Nephron (organoid): ENCODE results near the gene WDR13.

Experiments
- H3K27ac Mint-ChIP-seq, 3 experiments: 2 replicates each; pipeline ENCODE4 v1.8.0; 2020; ENCODE audit warnings: mixed read lengths in 3 of 3, mild to moderate bottlenecking in 2 of 3, moderate library complexity in 1 of 3
- H3K27me3 Mint-ChIP-seq: 2 replicates; pipeline ENCODE4 v1.8.0; 2021; ENCODE audit warnings: low read depth, mild to moderate bottlenecking, moderate library complexity, mixed read lengths
- H3K36me3 Mint-ChIP-seq: 2 replicates; pipeline ENCODE4 v1.8.0; 2020; ENCODE audit warnings: low read depth, mixed read lengths
- H3K4me1 Mint-ChIP-seq: 2 replicates; pipeline ENCODE4 v1.8.0; 2020; ENCODE audit warnings: mixed read lengths
- H3K4me3 Mint-ChIP-seq, 3 experiments: 2 replicates each; pipeline ENCODE4 v1.8.0; 2020; ENCODE audit warnings: mild to moderate bottlenecking in 3 of 3, mixed read lengths in 3 of 3, moderate library complexity in 2 of 3
- H3K9me3 Mint-ChIP-seq: 2 replicates; pipeline ENCODE4 v1.8.0; 2020; ENCODE audit warnings: mixed read lengths
- TF ChIP-seq, protein P1 (sequence below), 3 experiments: fragments of 200-600 bp; sonication (generic); IDR thresholded peaks; one replicate each; pipeline ENCODE4 v1.5.0; 2021; ENCODE audit warnings: antibody characterized with exemption in 3 of 3; ENCODE audit not compliant: unreplicated experiment in 3 of 3

WDR13 gene

DNA sequence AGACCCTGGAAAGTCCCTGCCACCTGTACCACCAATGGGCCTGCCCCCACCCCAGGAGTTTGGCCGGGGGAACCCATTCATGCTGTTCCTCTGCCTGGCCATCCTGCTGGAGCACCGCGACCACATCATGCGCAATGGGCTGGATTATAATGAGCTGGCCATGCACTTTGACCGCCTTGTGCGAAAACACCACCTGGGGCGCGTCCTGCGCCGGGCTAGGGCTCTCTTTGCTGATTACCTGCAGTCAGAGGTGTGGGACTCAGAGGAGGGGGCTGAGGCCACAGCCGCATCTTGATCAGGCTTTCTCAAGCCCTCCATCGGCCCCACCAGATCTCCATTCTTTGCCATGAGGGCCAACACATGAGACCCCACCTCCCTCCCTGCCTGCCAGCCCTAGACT is 36.6 kb upstream of the WDR13 start:
- H3K4me1 Mint-ChIP-seq: peaks cover 2% of the 10 kb centered on the region
- TF ChIP-seq, protein P1, sequence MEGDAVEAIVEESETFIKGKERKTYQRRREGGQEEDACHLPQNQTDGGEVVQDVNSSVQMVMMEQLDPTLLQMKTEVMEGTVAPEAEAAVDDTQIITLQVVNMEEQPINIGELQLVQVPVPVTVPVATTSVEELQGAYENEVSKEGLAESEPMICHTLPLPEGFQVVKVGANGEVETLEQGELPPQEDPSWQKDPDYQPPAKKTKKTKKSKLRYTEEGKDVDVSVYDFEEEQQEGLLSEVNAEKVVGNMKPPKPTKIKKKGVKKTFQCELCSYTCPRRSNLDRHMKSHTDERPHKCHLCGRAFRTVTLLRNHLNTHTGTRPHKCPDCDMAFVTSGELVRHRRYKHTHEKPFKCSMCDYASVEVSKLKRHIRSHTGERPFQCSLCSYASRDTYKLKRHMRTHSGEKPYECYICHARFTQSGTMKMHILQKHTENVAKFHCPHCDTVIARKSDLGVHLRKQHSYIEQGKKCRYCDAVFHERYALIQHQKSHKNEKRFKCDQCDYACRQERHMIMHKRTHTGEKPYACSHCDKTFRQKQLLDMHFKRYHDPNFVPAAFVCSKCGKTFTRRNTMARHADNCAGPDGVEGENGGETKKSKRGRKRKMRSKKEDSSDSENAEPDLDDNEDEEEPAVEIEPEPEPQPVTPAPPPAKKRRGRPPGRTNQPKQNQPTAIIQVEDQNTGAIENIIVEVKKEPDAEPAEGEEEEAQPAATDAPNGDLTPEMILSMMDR (IDR thresholded peaks at IDR 0.05; ENCODE audit: unreplicated experiment in 3 of 3): no peak
- no peak overlapping the region for H3K27ac Mint-ChIP-seq
- no peaks in the 10 kb centered on the region for H3K27me3 Mint-ChIP-seq
- H3K36me3 Mint-ChIP-seq: peaks cover 30% of the 10 kb centered on the region
- H3K9me3 Mint-ChIP-seq: peaks cover 4% of the 10 kb centered on the region
- no peak overlapping the region for H3K4me3 Mint-ChIP-seq

DNA sequence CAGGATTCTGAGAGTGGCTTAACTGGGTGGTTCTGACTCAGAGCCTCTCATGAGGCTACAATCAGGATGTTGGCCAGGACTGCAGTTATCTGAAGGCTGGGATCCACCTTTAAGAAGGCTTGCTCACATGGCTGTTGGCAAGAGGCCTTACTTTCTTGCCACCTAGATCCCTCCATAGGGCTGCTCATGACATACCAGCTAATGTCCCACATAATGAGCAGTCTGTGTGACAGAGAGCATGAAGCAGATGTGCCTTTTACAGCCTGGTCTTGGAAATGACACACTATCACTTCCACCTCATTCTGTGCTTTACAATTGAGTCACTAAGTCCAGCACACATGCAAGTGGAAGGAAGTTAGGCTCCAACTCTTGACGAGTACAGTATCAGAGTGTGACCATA is 27.3 kb upstream of the WDR13 start:
- TF ChIP-seq, protein P1 (IDR thresholded peaks at IDR 0.05; ENCODE audit: unreplicated experiment in 3 of 3): no peak
- no peaks in the 10 kb centered on the region for H3K4me1 Mint-ChIP-seq
- no peak overlapping the region for H3K27ac Mint-ChIP-seq
- H3K9me3 Mint-ChIP-seq: peaks cover 9% of the 10 kb centered on the region
- H3K36me3 Mint-ChIP-seq: peaks cover 2% of the 10 kb centered on the region
- no peaks in the 10 kb centered on the region for H3K27me3 Mint-ChIP-seq
- H3K4me3 Mint-ChIP-seq: no peak overlapping the region

DNA sequence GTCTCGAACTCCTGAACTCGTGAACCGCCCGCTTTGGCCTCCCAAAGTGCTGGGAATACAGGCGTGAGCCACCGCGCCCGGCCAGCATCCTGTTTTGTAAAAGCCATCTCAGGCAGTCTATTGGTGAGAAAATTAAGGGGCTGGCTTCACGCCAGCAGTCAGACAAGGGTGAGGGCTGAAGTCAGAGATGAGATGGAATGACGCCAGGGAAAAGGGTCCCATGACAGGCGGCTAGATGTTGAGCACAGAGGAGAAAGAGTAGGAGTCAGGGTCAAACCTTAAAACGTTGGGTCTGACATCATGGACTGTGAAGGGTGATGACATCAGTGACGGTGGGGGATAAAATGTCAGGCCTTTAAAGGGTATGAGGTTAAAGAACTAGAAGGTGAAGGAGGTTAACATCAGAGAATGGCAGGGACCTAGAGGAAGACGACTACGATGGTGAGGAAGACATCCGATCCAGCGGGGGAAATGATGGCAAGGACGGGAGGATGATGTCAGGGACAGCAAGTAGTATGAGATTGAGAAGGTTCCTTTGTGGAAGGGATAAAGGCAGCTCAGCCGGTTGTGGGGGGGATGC is 23.5 kb upstream of the WDR13 start:
- Mint-ChIP-seq H3K36me3 (peaks cover 36% of the 10 kb centered on the region), H3K27ac (peak overlapping the region; percentile 99 to 100 (median 100)), H3K4me3 (peak overlapping the region; percentile 98 to 100 (median 99)), H3K27me3 (no peaks in the 10 kb centered on the region), H3K4me1 (peaks cover 8% of the 10 kb centered on the region), H3K9me3 (peaks cover 9% of the 10 kb centered on the region)
- TF ChIP-seq, protein P1 (IDR thresholded peaks at IDR 0.05; ENCODE audit: unreplicated experiment in 3 of 3): no peak

DNA sequence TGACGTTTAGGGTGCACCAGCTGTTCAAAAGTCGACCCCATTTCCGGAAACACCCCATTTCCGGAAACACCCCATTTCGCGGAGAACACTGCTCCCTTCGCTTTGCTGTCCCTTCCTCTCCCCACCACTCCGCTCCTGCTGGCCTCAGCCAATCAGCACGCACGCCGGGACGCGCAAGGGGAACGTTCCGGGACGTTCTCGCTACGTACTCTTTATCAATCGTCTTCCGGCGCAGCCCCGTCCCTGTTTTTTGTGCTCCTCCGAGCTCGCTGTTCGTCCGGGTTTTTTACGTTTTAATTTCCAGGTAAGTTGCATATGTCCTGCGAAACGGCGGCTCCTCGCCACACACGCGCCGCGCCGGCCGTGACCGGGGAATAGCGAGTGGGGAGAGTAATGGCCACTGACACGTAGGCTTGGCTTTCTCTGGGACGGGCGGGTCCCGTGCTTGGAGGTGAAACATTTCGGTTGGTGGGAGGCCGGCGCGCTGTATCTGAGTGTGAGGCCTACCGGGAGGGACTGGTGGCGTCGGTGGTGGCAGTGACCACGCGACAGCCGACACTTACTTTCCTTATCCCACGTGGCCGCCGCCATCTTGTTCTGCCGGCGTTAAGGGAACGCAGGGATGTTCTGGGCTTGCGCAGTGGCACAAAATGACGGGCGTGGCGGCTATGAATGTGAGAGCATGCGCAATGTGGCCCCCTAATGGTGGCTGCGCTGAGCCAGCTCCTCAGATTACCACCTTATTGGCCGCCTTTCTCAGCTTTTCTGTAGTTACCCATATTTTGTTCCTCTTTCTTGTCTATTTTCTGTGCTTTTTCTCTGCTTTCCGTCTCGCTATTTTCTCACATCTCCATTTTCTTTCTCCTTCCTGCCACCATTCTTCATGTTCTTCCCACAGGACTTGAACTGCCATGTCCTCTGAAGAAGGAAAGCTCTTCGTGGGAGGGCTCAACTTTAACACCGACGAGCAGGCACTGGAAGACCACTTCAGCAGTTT is 22.7 kb upstream of the WDR13 start, which contains the start of gene RBM3:
Gene RBM3, plus strand, starts transcription at position 215 of the 997 bp plus-strand sequence. Its CDS starts 697 bp downstream, at position 912.
- TF ChIP-seq, protein P1 (IDR thresholded peaks at IDR 0.05; ENCODE audit: unreplicated experiment in 3 of 3): peak; percentile 30 to 43 (median 39)
- H3K27ac Mint-ChIP-seq: peak within 1 kb of the TSS; percentile 99 to 100 (median 100)
- no peaks in the 10 kb centered on the region for H3K27me3 Mint-ChIP-seq
- peaks cover 8% of the 10 kb centered on the region for H3K4me1 Mint-ChIP-seq
- peak within 1 kb of the TSS; percentile 98 to 100 (median 99) for H3K4me3 Mint-ChIP-seq
- peaks cover 43% of the 10 kb centered on the region for H3K36me3 Mint-ChIP-seq
- H3K9me3 Mint-ChIP-seq: peaks cover 9% of the 10 kb centered on the region

DNA sequence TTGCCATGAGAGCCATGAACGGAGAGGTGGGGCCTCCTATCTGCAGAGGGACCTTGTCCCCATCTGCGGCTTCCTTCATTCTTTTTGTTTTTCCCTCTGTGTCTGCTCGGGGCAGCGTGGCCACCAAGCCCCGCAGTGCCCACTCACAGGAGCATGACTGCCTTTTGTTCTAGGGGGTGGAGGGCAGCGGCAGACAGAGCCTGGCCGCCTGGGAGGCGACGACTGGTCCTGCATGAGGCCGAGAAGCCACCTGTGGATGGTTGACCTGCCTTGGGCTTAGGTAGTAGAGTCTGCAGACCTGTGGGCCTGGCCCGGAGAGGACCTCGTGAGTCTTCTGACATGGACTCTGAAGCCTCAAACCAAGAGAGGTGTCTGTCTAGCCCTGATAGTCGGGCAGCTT is 21.6 kb upstream of the WDR13 start:
- H3K4me3 Mint-ChIP-seq: peak overlapping the region; percentile 98 to 100 (median 99)
- peak overlapping the region in 2 of 3 experiments; percentile 54 to 61 for H3K27ac Mint-ChIP-seq
- H3K4me1 Mint-ChIP-seq: peaks cover 8% of the 10 kb centered on the region
- no peaks in the 10 kb centered on the region for H3K27me3 Mint-ChIP-seq
- peaks cover 47% of the 10 kb centered on the region for H3K36me3 Mint-ChIP-seq
- TF ChIP-seq, protein P1 (IDR thresholded peaks at IDR 0.05; ENCODE audit: unreplicated experiment in 3 of 3): no peak
- peaks cover 9% of the 10 kb centered on the region for H3K9me3 Mint-ChIP-seq
